PC-9 (cell line): ENCODE data around the gene TARDBP.

Experiments used
- EZH2 ChIP-seq: fragments of 200-600 bp; sonication (generic); IDR thresholded peaks from 2 replicates; pipeline ENCODE4 v1.8.0; 2017; ENCODE audit warnings: antibody characterized with exemption, low read depth
- TF ChIP-seq, protein P1 (sequence below): fragments of 200-600 bp; sonication (generic); conservative IDR thresholded peaks from 2 replicates; pipeline ENCODE4 v1.6.1; 2017; ENCODE audit warnings: mixed run types, antibody characterized with exemption, mild to moderate bottlenecking, moderate library complexity

DNA sequence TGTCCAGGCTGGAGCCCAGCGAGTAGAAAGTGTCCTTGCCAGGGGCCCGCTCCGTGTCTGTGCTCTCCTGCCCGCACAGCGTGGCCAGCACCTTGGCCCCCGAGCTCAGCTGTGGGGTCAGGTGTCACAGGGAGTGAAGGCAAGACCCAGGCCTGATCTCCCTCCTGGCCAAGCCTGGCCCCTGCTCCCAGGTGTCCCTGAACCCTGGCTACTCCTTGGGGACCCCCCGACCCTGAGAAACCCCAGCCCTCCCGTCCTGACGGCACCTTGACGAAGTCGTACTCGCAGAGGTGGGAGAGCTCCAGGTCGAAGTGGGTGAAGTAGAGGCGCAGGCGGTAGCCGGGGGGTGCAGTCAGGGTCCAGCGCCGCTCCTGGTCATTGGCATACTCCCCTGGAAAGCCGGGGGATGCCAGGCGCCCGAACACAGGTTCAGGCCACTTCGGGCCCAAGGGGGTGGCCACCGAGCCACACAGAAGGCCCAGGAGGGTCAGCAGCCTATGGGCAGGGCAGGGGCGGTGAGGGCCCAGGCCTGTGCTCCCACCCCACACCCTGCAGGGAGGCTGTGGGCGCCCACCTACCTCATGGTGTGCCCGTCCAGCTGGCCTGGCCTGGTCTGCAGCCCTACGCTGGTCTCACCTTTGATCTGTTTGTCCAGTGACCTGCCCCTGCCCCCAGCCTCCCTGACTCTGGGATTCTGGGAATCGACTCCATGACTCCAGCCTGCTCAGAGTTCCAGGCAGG lies 34.3 kb downstream of the TARDBP start, which contains the start of gene MASP2:
- TF ChIP-seq, protein P1, sequence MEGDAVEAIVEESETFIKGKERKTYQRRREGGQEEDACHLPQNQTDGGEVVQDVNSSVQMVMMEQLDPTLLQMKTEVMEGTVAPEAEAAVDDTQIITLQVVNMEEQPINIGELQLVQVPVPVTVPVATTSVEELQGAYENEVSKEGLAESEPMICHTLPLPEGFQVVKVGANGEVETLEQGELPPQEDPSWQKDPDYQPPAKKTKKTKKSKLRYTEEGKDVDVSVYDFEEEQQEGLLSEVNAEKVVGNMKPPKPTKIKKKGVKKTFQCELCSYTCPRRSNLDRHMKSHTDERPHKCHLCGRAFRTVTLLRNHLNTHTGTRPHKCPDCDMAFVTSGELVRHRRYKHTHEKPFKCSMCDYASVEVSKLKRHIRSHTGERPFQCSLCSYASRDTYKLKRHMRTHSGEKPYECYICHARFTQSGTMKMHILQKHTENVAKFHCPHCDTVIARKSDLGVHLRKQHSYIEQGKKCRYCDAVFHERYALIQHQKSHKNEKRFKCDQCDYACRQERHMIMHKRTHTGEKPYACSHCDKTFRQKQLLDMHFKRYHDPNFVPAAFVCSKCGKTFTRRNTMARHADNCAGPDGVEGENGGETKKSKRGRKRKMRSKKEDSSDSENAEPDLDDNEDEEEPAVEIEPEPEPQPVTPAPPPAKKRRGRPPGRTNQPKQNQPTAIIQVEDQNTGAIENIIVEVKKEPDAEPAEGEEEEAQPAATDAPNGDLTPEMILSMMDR, result no peak
- no peak for TF ChIP-seq EZH2
